DOHH2 (cell line): ENCODE measurements around the gene FNDC5.

ENCODE experiments used
- H3F3A ChIP-seq: fragments of 200-600 bp; sonication (generic), shearing (Covaris generic); 2 replicates; pipeline ENCODE4 v1.6.0; 2016; ENCODE audit warnings: antibody characterized with exemption, mild to moderate bottlenecking; ENCODE audit not compliant: control insufficient read depth, insufficient read depth
- H3K27ac ChIP-seq: fragments of 200-600 bp; sonication (generic); 2 replicates; pipeline ENCODE4 v1.5.1; 2014; ENCODE audit warnings: low read depth, mild to moderate bottlenecking, low read length, moderate library complexity
- H3K27me3 ChIP-seq: fragments of 200-600 bp; sonication (generic); 2 replicates; pipeline ENCODE4 v1.6.1; 2014; ENCODE audit warnings: mild to moderate bottlenecking, low read length, mixed read lengths; ENCODE audit not compliant: control insufficient read depth
- H3K36me3 ChIP-seq: fragments of 200-600 bp; sonication (generic); 2 replicates; pipeline ENCODE4 v1.6.1; 2014; ENCODE audit warnings: mild to moderate bottlenecking, low read length, moderate library complexity, mixed read lengths; ENCODE audit not compliant: control insufficient read depth
- H3K4me1 ChIP-seq: fragments of 200-600 bp; sonication (generic); 2 replicates; pipeline ENCODE4 v1.6.1; 2014; ENCODE audit warnings: mild to moderate bottlenecking, low read length, mixed read lengths; ENCODE audit not compliant: control insufficient read depth
- H3K4me2 ChIP-seq: fragments of 200-600 bp; sonication (generic); 2 replicates; pipeline ENCODE4 v1.6.0; 2014; ENCODE audit warnings: mild to moderate bottlenecking, low read length, moderate library complexity
- H3K4me3 ChIP-seq: fragments of 200-600 bp; sonication (generic); 2 replicates; pipeline ENCODE4 v1.5.1; 2014; ENCODE audit warnings: mild to moderate bottlenecking, low read length, mixed read lengths
- H3K79me2 ChIP-seq: fragments of 200-600 bp; sonication (generic); 2 replicates; pipeline ENCODE4 v1.6.1; 2014; ENCODE audit warnings: mild to moderate bottlenecking, low read length, mixed read lengths; ENCODE audit not compliant: control insufficient read depth
- H3K9me2 ChIP-seq: fragments of 200-600 bp; sonication (generic); replicated peaks from 2 replicates; pipeline ENCODE4 v1.6.1; 2014; ENCODE audit warnings: mild to moderate bottlenecking, low read length, mixed read lengths; ENCODE audit not compliant: control insufficient read depth
- H3K9me3 ChIP-seq: fragments of 200-600 bp; sonication (generic); 2 replicates; pipeline ENCODE4 v1.6.1; 2014; ENCODE audit warnings: antibody characterized with exemption, low read length, mixed read lengths; ENCODE audit not compliant: control insufficient read depth, insufficient read depth
- H4K20me1 ChIP-seq: fragments of 200-600 bp; sonication (generic); 2 replicates; pipeline ENCODE4 v1.6.0; 2014; ENCODE audit warnings: low read depth, mild to moderate bottlenecking, antibody characterized with exemption, low read length, moderate library complexity; ENCODE audit not compliant: control insufficient read depth, insufficient read depth
- EZH2phosphoT487 ChIP-seq: fragments of 200-600 bp; sonication (generic); IDR thresholded peaks from 2 replicates; pipeline ENCODE4 v1.6.1; 2017; ENCODE audit warnings: borderline replicate concordance, mild to moderate bottlenecking, antibody characterized with exemption, low read length, moderate library complexity, mixed read lengths
- TF ChIP-seq, protein P1 (sequence below): fragments of 200-600 bp; sonication (generic); IDR thresholded peaks from one replicate; pipeline ENCODE4 v1.5.1; 2014; ENCODE audit warnings: antibody characterized with exemption, mild to moderate bottlenecking, low read depth, low read length; ENCODE audit not compliant: poor library complexity, severe bottlenecking

Gene FNDC5

DNA sequence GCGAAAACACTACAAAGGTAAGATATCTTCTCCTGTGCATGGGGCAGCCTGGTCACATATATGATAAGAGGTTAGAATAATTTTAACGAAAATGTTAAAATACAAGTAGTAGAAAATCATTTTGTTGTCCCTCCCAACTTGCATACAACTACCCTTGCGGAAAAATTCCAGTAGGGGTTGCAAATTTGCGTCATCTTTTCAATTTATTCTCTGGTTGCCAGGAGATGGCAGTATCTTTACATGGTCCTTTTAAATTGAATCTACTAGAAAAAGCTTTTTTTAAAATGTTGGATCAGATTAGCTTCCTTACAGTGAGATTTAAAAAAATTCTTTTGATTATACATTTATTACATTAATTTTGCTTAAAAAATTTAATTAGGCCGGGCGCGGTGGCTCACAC lies 42.4 kb downstream of the FNDC5 start:
- Histone ChIP-seq H3K4me3 (no peak overlapping the region), H3K27me3 (no peaks in the 10 kb centered on the region), H3K9me2 (no peaks in the 10 kb centered on the region), H3K9me3 (no peaks in the 10 kb centered on the region), H4K20me1 (peaks cover 4% of the 10 kb centered on the region; the same call in 1 of the 2 replicates), H3K79me2 (peaks cover 24% of the 10 kb centered on the region), H3K4me1 (no peaks in the 10 kb centered on the region; the same call in 1 of the 2 replicates), H3K4me2 (no peak overlapping the region), H3F3A (no peaks in the 10 kb centered on the region; the same call in 1 of the 2 replicates), H3K27ac (no peak overlapping the region), H3K36me3 (peaks cover 88% of the 10 kb centered on the region)
- TF ChIP-seq, protein P1, sequence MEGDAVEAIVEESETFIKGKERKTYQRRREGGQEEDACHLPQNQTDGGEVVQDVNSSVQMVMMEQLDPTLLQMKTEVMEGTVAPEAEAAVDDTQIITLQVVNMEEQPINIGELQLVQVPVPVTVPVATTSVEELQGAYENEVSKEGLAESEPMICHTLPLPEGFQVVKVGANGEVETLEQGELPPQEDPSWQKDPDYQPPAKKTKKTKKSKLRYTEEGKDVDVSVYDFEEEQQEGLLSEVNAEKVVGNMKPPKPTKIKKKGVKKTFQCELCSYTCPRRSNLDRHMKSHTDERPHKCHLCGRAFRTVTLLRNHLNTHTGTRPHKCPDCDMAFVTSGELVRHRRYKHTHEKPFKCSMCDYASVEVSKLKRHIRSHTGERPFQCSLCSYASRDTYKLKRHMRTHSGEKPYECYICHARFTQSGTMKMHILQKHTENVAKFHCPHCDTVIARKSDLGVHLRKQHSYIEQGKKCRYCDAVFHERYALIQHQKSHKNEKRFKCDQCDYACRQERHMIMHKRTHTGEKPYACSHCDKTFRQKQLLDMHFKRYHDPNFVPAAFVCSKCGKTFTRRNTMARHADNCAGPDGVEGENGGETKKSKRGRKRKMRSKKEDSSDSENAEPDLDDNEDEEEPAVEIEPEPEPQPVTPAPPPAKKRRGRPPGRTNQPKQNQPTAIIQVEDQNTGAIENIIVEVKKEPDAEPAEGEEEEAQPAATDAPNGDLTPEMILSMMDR = peak; percentile 27
- TF ChIP-seq EZH2phosphoT487 = no peak

DNA sequence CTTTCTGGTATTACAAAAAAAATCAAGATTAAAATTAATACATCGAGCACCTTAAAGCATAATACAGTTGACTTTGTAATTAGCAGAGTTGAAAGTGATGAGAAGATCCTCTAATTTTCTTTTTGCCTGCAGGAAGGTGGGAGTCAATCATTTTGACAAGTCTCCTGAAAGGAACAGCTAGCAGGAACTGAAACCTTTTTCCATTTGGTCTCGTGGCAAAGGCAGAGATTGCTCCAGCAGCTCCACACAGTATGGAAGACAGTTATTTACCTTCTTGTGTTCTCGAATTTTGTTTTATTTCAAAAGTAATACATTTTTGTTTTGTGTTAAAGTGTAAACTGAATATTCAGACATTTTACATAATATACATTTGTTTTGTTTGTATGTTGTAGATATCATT lies 45.5 kb downstream of the FNDC5 start:
- Histone ChIP-seq H3K9me3 (no peaks in the 10 kb centered on the region), H3K9me2 (no peaks in the 10 kb centered on the region), H3F3A (peaks cover 4% of the 10 kb centered on the region; the same call in 1 of the 2 replicates), H3K27me3 (no peaks in the 10 kb centered on the region), H3K4me3 (no peak overlapping the region), H3K4me1 (peaks cover 27% of the 10 kb centered on the region), H3K36me3 (peaks cover 74% of the 10 kb centered on the region), H3K4me2 (no peak overlapping the region), H3K79me2 (peaks cover 55% of the 10 kb centered on the region), H4K20me1 (peaks cover 10% of the 10 kb centered on the region; the same call in 1 of the 2 replicates), H3K27ac (no peak overlapping the region)
- no peak for TF ChIP-seq EZH2phosphoT487
- TF ChIP-seq, protein P1 = no peak

DNA sequence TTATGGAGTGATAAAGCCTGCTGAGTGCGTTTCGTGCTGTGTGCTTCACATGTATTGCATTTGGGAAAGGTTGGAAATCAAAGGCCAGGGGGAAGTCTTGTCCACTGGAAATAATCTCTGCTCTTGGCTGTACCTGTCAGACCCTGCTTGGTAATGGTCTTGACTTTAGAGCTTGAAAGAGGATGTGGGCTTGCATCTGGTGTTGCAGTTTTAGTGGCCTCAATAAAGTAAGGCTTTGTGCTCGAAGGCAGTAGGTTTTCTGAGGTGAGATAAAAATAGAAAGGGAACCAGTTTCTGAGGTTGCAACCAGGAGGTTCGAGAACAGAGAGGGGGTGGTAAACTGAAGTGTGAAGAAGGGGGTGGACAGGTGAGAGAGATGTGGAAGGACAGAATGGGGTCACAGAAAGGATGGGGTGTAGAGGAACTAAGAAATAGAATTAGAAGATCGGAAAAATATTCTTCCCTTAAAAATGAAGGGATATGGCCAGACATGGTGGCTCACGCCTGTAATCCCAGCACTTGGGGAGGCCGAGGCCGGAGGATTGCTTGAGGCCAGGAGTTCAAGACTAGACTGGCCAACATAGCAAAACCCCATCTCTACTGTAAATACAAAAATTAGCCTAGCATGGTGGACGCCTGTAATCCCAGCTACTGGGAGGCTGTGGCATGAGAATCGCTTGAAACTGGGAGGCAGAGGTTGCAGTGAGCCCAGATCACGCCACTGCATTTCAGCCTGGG lies 51.7 kb downstream of the FNDC5 start:
- peak overlapping the region; percentile 94 for H3K4me3 ChIP-seq
- no peaks in the 10 kb centered on the region for H3K9me2 ChIP-seq
- H3K79me2 ChIP-seq = peaks cover 95% of the 10 kb centered on the region
- peaks cover 14% of the 10 kb centered on the region; the same call in 1 of the 2 replicates for H4K20me1 ChIP-seq
- no peaks in the 10 kb centered on the region for H3K9me3 ChIP-seq
- H3K27me3 ChIP-seq = no peaks in the 10 kb centered on the region
- H3K27ac ChIP-seq = peak overlapping the region; percentile 87
- peaks cover 64% of the 10 kb centered on the region for H3K4me1 ChIP-seq
- TF ChIP-seq, protein P1 = no peak
- TF ChIP-seq EZH2phosphoT487 = no peak
- peak overlapping the region; percentile 86 for H3K4me2 ChIP-seq
- peaks cover 65% of the 10 kb centered on the region for H3K36me3 ChIP-seq
- peaks cover 19% of the 10 kb centered on the region for H3F3A ChIP-seq
